ENCODE measurements around the gene SCN4A.

SCN4A gene

DNA sequence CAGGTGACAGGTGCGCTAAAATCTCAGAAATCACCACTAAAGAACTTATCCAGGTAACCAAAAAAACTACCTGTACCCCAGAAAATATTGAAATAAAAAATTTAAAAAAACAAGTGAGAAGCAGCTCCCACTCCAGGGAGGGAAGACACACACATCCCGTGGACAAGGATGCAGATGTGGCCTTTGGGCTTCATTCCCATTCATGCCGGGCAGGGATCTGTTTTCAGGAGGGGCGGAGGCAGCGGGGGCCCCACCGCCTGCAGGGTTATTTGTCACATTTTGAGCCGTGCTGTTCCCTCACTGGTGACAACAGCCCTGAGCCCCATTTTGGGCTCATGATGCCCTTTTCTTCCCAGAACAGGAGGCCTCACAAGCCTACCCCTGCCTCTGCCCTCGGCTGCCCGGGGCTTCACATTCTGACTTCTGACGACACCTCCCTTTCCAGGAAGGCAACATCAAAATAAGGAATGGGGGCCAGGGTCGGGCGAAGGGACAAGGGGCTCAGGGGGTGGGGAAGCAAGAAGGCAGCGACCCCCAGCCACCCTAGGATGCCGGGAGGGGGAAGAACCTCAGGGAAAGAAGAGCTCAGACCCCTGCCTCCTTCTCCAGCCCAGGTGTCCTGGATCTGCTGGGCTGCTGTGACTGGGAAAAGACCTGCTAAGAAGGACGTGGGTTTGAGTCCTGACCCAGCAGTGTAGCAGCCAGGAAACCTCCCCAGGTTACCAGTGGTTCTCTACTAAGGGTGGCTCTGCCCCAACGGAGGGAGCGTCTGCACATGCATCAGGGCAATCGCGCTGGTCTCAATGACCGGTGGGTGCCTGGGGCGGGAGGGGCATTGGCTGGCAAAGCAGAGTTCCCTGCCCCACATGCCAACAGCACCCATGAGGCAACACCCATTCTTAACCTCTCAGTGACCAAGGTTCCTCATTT is 38.3 kb downstream of the SCN4A start:
- no peak overlapping the region for H3K27ac ChIP-seq (ENCODE audit: poor library complexity, severe bottlenecking)
- no peak for ATAC-seq (ENCODE audit: low read depth)

DNA sequence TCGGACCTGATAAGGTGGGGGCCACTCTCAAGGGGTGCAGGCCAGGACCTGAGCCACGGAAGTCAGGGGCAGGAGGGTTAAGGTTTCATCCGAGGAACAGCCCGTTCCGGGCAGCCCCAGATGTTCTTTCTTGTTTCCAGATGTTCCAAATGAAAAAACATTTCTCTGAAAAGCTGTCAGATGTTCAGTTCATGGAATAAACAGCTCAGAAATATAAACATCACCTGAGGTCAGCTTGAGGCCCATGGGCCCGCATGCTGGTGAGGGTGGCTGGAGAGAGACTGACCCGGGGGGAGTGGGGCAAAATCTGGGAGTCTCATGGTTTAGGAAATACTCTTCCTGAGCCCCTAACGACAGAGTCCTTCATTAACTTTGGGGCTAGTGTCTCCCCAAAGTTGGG is 39.1 kb downstream of the SCN4A start:
- no peak overlapping the region for H3K27ac ChIP-seq (ENCODE audit: poor library complexity, severe bottlenecking)
- no peak overlapping the region for H3K4me3 ChIP-seq (ENCODE audit: severe bottlenecking)
- H3K4me1 ChIP-seq (ENCODE audit: insufficient read depth, poor library complexity, severe bottlenecking): no peaks in the 10 kb centered on the region
- ATAC-seq (ENCODE audit: low read depth): no peak
- H3K36me3 ChIP-seq (ENCODE audit: low read depth): no peaks in the 10 kb centered on the region
- H3K27me3 ChIP-seq (ENCODE audit: insufficient read depth, poor library complexity, severe bottlenecking): no peaks in the 10 kb centered on the region
- TF ChIP-seq, protein P1, sequence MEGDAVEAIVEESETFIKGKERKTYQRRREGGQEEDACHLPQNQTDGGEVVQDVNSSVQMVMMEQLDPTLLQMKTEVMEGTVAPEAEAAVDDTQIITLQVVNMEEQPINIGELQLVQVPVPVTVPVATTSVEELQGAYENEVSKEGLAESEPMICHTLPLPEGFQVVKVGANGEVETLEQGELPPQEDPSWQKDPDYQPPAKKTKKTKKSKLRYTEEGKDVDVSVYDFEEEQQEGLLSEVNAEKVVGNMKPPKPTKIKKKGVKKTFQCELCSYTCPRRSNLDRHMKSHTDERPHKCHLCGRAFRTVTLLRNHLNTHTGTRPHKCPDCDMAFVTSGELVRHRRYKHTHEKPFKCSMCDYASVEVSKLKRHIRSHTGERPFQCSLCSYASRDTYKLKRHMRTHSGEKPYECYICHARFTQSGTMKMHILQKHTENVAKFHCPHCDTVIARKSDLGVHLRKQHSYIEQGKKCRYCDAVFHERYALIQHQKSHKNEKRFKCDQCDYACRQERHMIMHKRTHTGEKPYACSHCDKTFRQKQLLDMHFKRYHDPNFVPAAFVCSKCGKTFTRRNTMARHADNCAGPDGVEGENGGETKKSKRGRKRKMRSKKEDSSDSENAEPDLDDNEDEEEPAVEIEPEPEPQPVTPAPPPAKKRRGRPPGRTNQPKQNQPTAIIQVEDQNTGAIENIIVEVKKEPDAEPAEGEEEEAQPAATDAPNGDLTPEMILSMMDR (IDR thresholded peaks at IDR 0.05; ENCODE audit: poor library complexity, severe bottlenecking): no peak
- DNase-seq (ENCODE audit: low spot score): no peak
- H3K9me3 ChIP-seq (ENCODE audit: severe bottlenecking): no peaks in the 10 kb centered on the region

More for the DNA sequence above, 38.3 kb downstream of the SCN4A start:
- DNase-seq (ENCODE audit: low spot score): no peak
- H3K27me3 ChIP-seq (ENCODE audit: insufficient read depth, poor library complexity, severe bottlenecking): no peaks in the 10 kb centered on the region
- no peak overlapping the region for H3K4me3 ChIP-seq (ENCODE audit: severe bottlenecking)
- TF ChIP-seq, protein P1 (IDR thresholded peaks at IDR 0.05; ENCODE audit: poor library complexity, severe bottlenecking): no peak
- H3K9me3 ChIP-seq (ENCODE audit: severe bottlenecking): no peaks in the 10 kb centered on the region
- no peaks in the 10 kb centered on the region for H3K36me3 ChIP-seq (ENCODE audit: low read depth)
- no peaks in the 10 kb centered on the region for H3K4me1 ChIP-seq (ENCODE audit: insufficient read depth, poor library complexity, severe bottlenecking)

DNA sequence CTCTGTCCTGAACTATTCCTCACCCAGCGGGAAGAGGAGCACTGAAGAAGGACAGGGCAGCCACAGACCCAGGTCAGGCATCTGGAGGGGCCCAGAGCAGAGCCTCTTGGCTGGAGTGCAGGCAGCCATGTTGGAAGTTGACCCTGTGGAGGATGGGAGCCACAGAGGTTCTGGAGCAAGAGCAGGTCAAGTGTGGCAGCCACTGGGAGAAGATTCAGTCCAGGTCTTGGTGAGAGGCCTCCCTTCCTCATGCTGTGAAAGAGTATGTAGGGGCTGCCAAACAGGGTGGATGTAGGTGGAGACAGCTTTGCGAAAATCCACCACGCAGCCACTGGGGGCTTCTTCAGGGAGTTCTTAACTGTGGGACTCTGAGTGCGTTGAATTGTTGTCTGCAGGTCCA is 40.0 kb downstream of the SCN4A start:
- no peaks in the 10 kb centered on the region for H3K9me3 ChIP-seq (ENCODE audit: severe bottlenecking)
- DNase-seq (ENCODE audit: low spot score) (no peak), ATAC-seq (ENCODE audit: low read depth) (no peak)
- H3K4me1 ChIP-seq (ENCODE audit: insufficient read depth, poor library complexity, severe bottlenecking): no peaks in the 10 kb centered on the region
- TF ChIP-seq, protein P1 (IDR thresholded peaks at IDR 0.05; ENCODE audit: poor library complexity, severe bottlenecking): no peak
- H3K36me3 ChIP-seq (ENCODE audit: low read depth): no peaks in the 10 kb centered on the region
- H3K27me3 ChIP-seq (ENCODE audit: insufficient read depth, poor library complexity, severe bottlenecking): no peaks in the 10 kb centered on the region
- H3K27ac ChIP-seq (ENCODE audit: poor library complexity, severe bottlenecking): no peak overlapping the region
- no peak overlapping the region for H3K4me3 ChIP-seq (ENCODE audit: severe bottlenecking)

DNA sequence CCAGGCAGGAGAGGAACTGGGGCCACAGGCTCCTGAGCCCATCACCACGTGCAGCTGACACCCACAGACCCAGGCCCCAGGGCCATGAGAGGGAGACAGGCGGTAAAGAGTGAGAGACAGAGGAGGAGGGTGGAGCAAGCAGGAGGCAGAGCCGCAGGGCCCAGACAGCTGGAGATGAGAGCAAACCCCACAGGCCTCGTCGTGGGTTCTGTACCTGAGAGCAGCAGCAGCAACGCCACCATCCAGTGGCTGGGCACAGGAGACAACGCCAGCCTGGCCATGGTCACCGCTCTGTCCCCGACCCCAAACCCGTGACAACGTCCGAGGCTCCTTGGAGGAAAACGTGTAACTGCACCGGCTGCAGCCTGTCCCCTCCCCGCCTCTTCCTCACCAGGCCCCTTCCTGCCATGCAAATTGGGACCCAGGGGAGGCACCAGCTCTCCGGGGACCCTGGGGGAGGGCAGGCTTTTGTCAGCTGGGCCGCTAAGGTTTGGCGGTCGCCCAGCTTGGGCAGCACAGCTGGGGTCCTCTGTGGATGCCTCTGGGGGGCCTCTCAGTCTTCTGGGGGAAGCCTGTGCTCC is 40.6 kb downstream of the SCN4A start, which contains the start of gene CD79B:
Gene CD79B, minus strand, starts transcription at position 351 of the 581 bp plus-strand sequence. Its CDS starts 70 bp downstream, at position 281.
- DNase-seq (ENCODE audit: low spot score): no peak
- H3K27me3 ChIP-seq (ENCODE audit: insufficient read depth, poor library complexity, severe bottlenecking): no peaks in the 10 kb centered on the region
- no peaks in the 10 kb centered on the region for H3K9me3 ChIP-seq (ENCODE audit: severe bottlenecking)
- no peak within 1 kb of the TSS for H3K4me3 ChIP-seq (ENCODE audit: severe bottlenecking)
- no peak within 1 kb of the TSS for H3K27ac ChIP-seq (ENCODE audit: poor library complexity, severe bottlenecking)
- ATAC-seq (ENCODE audit: low read depth): no peak
- H3K36me3 ChIP-seq (ENCODE audit: low read depth): no peaks in the 10 kb centered on the region
- TF ChIP-seq, protein P1 (IDR thresholded peaks at IDR 0.05; ENCODE audit: poor library complexity, severe bottlenecking): no peak
- no peaks in the 10 kb centered on the region for H3K4me1 ChIP-seq (ENCODE audit: insufficient read depth, poor library complexity, severe bottlenecking)

Data from RWPE2 (cell line).